ENCODE measurements around the gene BMX.

The BMX gene

DNA sequence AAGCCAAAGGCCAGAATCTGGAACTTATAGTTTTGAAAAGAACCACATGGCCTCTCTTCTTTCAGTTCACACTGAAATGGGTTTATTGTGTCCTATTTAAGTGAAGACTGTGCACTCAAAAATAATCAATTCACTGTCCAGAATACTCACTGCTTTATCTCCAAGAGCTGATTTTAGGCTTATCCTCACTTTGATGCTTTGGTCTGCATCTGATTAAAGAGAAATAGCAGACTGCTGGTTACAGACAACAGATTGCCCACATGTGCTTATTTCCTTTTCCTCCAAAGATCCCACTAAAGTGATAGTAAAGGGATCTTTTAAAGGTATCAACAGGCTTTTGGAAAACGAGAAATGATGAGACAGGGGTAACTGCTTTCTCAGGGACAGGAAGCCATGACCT, 69.5 kb downstream of the BMX start:
- DNase-seq (ENCODE audit: low spot score): no peak

DNA sequence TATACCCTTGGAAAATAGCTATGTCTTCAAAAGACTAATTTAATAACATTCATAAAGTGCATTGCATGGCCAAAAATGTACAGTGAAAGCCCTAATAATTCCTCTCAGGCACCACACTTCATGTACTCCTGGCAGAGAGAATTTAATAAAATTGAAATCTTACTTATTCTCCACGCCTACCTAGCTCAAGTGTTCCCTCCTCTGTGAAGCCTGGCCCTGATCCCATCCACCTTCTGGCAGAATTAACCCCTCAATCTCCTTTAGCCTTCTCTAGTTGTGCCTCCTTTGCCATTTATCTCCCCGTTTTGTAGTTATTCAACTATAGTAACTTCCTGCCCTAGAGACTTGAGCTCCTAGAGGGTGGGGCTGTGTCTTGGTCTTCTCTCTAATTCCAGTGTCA, 73.4 kb downstream of the BMX start:
- DNase-seq (ENCODE audit: low spot score): no peak

DNA sequence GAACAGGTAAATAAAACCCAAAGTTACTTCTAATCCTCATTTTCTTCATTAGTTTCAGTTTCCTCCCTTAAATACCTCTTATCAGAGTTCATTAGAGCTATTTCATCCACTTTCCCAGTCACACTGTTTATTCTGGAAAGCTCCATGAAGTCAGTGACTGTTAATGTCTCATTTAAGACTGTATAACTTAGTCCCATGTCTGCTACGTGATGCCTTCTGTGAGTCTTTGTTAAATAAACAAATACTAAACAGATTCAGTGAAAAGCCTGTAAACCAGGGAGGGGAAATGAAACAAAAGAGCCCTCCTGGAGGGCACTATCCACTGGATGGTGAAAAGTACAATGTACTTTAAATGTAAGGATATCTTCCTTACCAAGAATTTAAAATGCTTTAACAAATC, 75.4 kb downstream of the BMX start:
- no peak for DNase-seq (ENCODE audit: low spot score)

DNA sequence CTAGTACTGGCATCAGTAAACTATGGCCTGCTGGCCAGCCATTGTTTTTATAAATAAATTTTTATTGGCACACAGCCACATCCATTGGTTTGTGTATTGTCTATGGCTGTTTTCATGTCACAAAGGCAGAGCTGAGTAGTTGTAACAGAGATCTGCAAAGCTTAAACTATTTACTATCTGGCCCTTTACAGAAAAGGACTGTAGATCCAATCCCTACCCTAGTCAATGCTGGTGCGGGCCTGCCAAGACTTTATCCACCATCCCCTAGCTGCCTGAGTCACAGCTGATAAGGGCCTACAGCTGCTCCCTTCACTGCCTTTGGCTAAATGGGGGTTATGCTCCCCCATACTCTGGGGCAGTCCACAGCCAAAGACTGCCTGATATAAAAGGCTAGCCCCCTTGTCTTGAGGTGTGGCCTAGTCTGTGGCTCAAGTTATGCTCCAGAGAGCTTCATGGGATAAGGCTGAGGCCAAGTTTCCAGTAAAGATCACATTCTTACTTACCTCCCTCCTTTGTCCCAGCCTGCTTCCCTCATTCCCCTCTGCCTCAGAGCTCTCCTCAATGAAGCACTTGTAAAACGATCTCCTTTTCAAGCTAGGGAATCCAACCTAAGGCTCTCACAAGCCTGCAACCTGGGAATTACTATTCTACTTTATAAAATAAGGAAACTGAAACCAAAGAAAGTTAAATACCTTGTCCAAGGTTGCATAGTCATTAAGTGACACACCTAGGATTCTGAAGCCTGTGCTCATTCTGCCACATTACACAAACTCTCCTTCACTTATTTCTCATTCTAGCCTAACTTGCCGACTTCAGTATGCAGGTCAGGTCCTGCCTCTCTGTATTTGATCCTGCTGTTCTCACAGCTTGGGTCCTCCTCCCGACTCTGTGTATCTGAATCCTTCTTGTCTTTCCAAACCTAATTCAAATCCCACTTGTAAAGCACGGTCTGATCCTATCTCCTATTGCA, 79.5 kb downstream of the BMX start:
- no peak for DNase-seq (ENCODE audit: low spot score)

DNA sequence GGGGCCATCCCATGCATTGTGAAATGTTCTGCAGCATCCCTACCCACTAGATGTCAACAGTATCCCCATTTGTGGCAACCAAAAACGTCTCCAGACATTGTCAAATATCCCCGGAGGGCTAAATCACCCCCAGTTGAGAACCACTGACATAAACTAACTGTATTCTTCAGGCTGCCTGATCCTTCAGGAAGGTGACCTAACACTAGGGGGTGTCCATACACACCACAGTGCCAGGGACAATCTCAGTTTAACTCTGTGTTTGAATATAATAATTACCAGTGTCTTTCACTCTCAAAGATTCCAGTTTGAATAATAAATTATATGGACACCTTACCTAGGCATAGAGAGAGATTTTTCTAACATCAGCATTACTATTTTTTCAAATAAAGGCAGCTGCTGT, 93.8 kb downstream of the BMX start:
- DNase-seq (ENCODE audit: low spot score): no peak

DNA sequence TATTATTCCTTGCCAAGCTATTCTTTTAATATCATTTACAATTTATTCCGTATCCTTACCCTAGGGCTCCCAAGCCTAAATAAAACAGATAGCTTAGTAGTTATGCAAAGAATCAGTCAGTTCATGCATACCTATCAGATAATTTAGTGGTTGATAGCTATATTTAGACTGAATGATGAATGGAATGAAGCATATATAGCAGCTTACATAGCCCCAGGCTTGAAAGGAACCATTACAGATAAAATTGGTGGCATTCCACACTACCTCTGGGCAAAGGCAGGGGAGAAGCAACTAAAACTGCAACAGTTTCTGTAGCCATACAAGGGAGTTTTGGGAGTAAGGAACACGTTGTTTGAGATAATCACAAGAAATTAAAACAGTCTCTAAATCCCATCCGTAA, 97.4 kb downstream of the BMX start:
- no peak for DNase-seq (ENCODE audit: low spot score)

DNA sequence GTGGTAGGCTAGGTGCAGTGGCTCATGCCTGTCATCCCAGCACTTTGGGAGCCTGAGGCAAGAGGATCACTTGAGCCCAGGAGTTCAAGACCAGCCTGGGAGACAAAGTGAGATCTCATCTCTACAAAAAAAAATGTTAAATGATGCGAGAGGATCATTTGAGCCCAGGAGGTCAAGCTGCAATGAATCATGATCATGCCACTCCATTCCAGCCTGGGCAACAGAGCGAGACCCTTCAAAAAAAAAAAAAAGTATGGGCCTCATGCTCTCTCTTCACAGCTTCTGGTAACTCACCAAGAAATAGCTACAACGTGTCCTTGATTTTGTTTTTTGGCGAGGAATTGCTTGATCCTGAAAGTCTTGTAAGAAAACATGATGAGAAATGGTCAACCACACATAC, 98.9 kb downstream of the BMX start:
- no peak for DNase-seq (ENCODE audit: low spot score)

DNA sequence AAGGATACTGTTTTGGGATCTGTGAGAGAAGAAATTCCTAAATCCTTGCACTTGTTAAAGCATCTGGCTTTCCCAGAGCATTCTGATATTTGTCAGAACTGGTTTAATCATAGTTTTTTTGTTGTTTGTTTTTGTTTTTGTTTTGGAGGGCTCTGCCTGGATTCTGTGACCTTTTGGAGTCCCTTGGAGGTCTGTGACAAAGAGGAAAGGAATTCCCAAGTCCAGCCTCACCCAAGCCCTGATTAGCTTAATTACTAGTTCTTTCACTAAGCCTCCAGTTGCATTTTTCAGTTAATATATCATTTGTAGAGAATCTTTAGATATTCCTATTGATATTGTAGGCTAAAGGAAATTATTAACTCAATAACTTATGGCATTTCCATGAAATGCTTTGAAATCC, 99.4 kb downstream of the BMX start:
- no peak for DNase-seq (ENCODE audit: low spot score)

DNA sequence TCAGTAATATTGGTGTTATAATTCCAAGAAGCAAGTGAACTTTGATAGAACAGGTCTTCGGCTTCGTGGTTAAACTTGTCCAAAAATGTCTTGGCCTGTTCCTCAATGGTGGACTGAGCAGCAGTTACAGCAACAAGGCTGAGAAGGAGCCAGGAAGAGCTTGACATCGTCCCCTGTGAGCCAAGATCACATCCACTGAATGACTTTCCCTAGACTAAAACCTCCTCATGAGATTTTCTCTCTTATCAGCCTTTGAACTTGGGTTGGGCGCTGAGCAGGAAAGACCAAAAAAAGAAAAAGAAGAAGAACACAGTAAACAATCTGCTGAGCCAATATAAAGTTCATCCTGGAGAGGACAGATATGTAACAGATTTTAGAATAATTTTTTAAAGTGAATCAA, 100.1 kb downstream of the BMX start, which contains the start of gene ACE2:
TSS of gene ACE2 (minus strand) at position 216 of the 400 bp plus-strand sequence. CDS start at position 167, 49 bp downstream.
- no peak for DNase-seq (ENCODE audit: low spot score)

DNA sequence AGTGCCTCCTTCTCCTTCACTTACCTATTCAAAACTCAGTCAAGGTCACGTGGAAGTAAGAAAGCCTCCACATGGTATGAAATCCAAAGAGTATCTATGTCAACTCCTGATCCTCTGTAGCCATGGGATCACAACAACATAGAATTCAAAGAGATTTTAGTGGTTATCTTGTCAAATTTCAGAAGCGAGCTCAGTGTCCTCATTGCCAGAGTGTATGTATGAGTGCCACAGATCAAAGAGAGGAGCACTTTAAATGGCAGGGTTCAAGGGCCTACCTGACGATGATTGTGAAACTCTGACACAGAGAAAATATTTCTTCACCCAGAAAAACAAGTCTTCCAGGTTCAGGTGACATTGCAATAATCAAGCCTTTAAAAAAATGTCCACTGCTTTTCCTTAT, 101.3 kb downstream of the BMX start:
- no peak for DNase-seq (ENCODE audit: low spot score)

DNA sequence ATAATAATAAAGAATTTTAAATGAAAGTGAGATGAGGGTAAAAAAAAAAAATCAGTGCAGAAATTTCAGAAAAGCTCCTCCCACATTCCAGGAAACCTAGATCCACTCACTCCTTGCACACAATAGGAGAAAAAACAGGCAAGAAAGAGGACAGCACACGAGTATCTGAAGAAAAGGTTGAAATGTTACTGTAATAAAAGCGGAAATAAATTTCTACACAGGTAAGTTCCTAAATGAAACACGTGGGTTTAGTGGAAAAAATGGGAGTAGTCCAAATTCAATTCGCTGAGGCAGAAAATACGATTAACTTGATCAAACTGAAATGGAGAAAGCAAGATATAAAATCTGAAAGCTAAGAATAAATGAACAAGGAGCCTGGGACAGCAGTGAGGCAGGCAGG, 102.2 kb downstream of the BMX start:
- no peak for DNase-seq (ENCODE audit: low spot score)

DNA sequence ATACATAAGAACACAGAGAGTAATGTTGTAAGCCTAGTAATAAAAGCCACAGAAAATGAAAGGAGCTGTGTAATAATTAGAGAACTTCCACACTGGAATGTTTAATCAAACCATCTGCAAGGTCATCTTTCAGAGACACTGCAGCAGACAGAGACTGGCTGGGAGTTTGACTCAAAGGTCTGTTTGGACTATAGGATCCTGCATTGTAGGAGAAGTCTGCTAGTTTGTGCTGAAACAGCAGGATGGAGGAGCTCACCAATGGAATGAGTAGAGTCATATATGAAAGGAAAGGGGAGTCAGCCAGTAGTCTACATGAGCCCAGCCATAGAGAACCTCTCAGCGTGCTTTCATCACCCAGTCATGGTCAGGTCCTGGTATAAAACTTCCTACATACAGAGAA, 104.6 kb downstream of the BMX start:
- DNase-seq (ENCODE audit: low spot score): no peak
